Neural cell (in vitro differentiated cells): ENCODE data around the gene GFER. TPM values are rescaled to one million over a fixed set of nuclear protein-coding genes. Genes with fewer than 3 reads are reported as not detected.

Source experiments
- H2AFZ ChIP-seq: fragments of 200-600, 300-800 bp; sonication (generic), shearing (Covaris generic); 2 replicates; pipeline ENCODE4 v1.6.0; 2014; ENCODE audit warnings: low read depth, mild to moderate bottlenecking, antibody characterized with exemption, low read length, moderate library complexity
- H3F3A ChIP-seq: fragments of 200-600 bp; shearing (Covaris generic); 2 replicates; pipeline ENCODE4 v1.6.1; 2016; ENCODE audit warnings: mild to moderate bottlenecking, moderate library complexity, mixed read lengths, antibody characterized with exemption, low read length; ENCODE audit not compliant: insufficient read depth, poor library complexity, severe bottlenecking
- H3K27ac ChIP-seq: fragments of 200-600, 300-800 bp; sonication (generic), shearing (Covaris generic); 2 replicates; pipeline ENCODE4 v1.5.1; 2014; ENCODE audit warnings: mild to moderate bottlenecking, low read length, moderate library complexity
- H3K27me3 ChIP-seq: fragments of 300-800, 200-600 bp; sonication (generic), shearing (Covaris generic); 2 replicates; pipeline ENCODE4 v1.6.0; 2014; ENCODE audit warnings: mild to moderate bottlenecking, low read depth, low read length, moderate library complexity; ENCODE audit not compliant: insufficient read depth
- H3K36me3 ChIP-seq: fragments of 300-800, 200-600 bp; sonication (generic), shearing (Covaris generic); 2 replicates; pipeline ENCODE4 v1.5.1; 2014; ENCODE audit warnings: mild to moderate bottlenecking, antibody characterized with exemption, low read length, moderate library complexity; ENCODE audit not compliant: insufficient read depth
- H3K4me2 ChIP-seq: fragments of 300-800, 200-600 bp; sonication (generic), shearing (Covaris generic); 2 replicates; pipeline ENCODE4 v1.6.0; 2014; ENCODE audit warnings: mild to moderate bottlenecking, low read length
- H3K4me3 ChIP-seq: fragments of 300-800, 200-600 bp; sonication (generic), shearing (Covaris generic); 2 replicates; pipeline ENCODE4 v1.5.1; 2014; ENCODE audit warnings: mild to moderate bottlenecking, low read length, moderate library complexity
- H3K79me2 ChIP-seq: fragments of 200-600 bp; shearing (Covaris generic); replicated peaks from 2 replicates; pipeline ENCODE4 v1.6.0; 2014; ENCODE audit warnings: mild to moderate bottlenecking, low read length, moderate library complexity; ENCODE audit not compliant: insufficient read depth
- H3K9ac ChIP-seq: fragments of 300-800, 200-600 bp; sonication (generic), shearing (Covaris generic); 2 replicates; pipeline ENCODE4 v1.6.1; 2016; ENCODE audit warnings: mild to moderate bottlenecking, low read length, mixed read lengths
- H3K9me2 ChIP-seq: fragments of 200-600 bp; shearing (Covaris generic); 2 replicates; pipeline ENCODE4 v1.6.1; 2016; ENCODE audit warnings: mild to moderate bottlenecking, low read length, mixed read lengths; ENCODE audit not compliant: insufficient read depth
- H3K9me3 ChIP-seq: fragments of 200-600, 300-800 bp; sonication (generic), shearing (Covaris generic); 2 replicates; pipeline ENCODE4 v1.6.1; 2016; ENCODE audit warnings: mild to moderate bottlenecking, mixed run types, low read length, moderate library complexity, mixed read lengths
- H4K20me1 ChIP-seq: fragments of 200-600 bp; shearing (Covaris generic); 2 replicates; pipeline ENCODE4 v1.6.1; 2016; ENCODE audit warnings: mild to moderate bottlenecking, mixed run types; ENCODE audit not compliant: insufficient read depth
- EP300 ChIP-seq: fragments of 450-650 bp; conservative IDR thresholded peaks from 2 replicates; pipeline ENCODE4 v1.6.1; 2014; ENCODE audit warnings: antibody characterized with exemption, mild to moderate bottlenecking, moderate library complexity; ENCODE audit not compliant: poor library complexity, severe bottlenecking
- EZH2 ChIP-seq: fragments of 200-600, 300-800 bp; shearing (Covaris generic), sonication (generic); IDR thresholded peaks from 2 replicates; pipeline ENCODE4 v1.6.1; 2014; ENCODE audit warnings: antibody characterized with exemption, low read length, borderline replicate concordance, mild to moderate bottlenecking; ENCODE audit not compliant: insufficient read depth, poor library complexity, severe bottlenecking
- MXI1 ChIP-seq: fragments of 450-650 bp; conservative IDR thresholded peaks from 2 replicates; pipeline ENCODE4 v1.6.1; 2014; ENCODE audit warnings: antibody characterized with exemption, mild to moderate bottlenecking; ENCODE audit not compliant: poor library complexity, severe bottlenecking
- POLR2AphosphoS5 ChIP-seq: IDR thresholded peaks from 2 replicates; pipeline ENCODE4 v1.6.1; 2012
- RAD21 ChIP-seq: fragments of 450-650 bp; conservative IDR thresholded peaks from 2 replicates; pipeline ENCODE4 v1.6.1; 2014; ENCODE audit warnings: antibody characterized with exemption, mild to moderate bottlenecking, moderate library complexity
- REST ChIP-seq: IDR thresholded peaks from 2 replicates; pipeline ENCODE4 v1.6.1; 2012; ENCODE audit warnings: borderline replicate concordance
- SMC3 ChIP-seq: fragments of 450-650 bp; conservative IDR thresholded peaks from 2 replicates; pipeline ENCODE4 v1.6.1; 2014; ENCODE audit warnings: antibody characterized with exemption, mild to moderate bottlenecking, moderate library complexity; ENCODE audit not compliant: poor library complexity
- TAF1 ChIP-seq: IDR thresholded peaks from 2 replicates; pipeline ENCODE4 v1.6.1; 2012; ENCODE audit warnings: low read depth
- polyA plus RNA-seq: library from polyadenylated mRNA; depleted of rRNA; stranded (reverse); fragments of >200 nt; gene quantifications from 2 replicates; pipeline ENCODE4 v1.2.3, GENCODE V29; 2014
- TF ChIP-seq, protein P1 (sequence below): fragments of 450-650 bp; IDR thresholded peaks from 2 replicates; pipeline ENCODE4 v1.5.1; 2014; ENCODE audit warnings: antibody characterized with exemption, mild to moderate bottlenecking, moderate library complexity; ENCODE audit not compliant: poor library complexity, severe bottlenecking

The GFER gene
- polyA plus RNA-seq, 1 donor from 2014 or later: 37.8 TPM

DNA sequence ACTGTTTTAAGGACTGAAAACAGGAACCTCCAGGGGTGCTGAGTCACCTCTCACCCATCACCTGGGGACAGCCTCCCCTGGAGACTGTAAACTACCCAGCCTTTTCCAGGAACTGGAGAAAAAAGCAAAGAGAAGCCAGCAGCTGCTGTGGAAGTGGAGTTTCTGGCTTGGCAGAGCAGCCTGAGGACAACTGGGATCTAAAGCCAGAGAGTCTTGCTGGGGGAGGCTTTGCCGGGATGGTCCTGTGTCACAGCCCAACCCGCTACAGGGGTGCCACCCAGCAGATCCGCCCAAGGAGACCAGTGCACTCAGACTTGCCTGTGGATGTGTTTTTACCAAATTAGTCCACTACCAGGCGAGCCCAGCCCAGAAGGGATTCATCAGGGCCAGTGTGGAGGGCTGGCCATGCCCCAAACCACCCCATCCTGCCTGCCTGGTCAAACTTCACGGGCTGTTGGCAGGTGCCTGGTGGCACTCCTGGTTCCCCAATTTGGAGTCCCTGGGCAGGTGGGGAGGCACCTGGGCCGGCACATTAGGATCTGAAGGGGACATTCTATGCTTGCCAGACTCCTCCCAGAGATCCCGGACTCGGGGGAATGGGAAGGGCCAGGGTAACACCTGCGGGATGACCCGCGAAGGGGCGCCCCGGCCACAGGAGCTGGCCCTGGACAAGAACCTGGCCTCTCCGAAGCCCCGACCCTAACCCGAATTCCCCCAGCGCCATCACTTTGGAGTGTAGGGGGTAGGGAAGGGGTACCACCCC, 41.8 kb upstream of the GFER start:
- Histone ChIP-seq H2AFZ (peak overlapping the region; percentile 62), H3K27me3 (no peaks in the 10 kb centered on the region), H3K9ac (peak overlapping the region; percentile 76), H3K79me2 (no peaks in the 10 kb centered on the region), H3F3A (no peaks in the 10 kb centered on the region), H4K20me1 (no peaks in the 10 kb centered on the region), H3K4me2 (peak overlapping the region; percentile 72), H3K9me2 (no peaks in the 10 kb centered on the region), H3K36me3 (no peaks in the 10 kb centered on the region), H3K9me3 (no peaks in the 10 kb centered on the region), H3K4me3 (peak overlapping the region; percentile 86), H3K27ac (no peak overlapping the region)
- TF ChIP-seq REST (no peak), TAF1 (no peak), EZH2 (no peak), RAD21 (no peak)
- TF ChIP-seq, protein P1, sequence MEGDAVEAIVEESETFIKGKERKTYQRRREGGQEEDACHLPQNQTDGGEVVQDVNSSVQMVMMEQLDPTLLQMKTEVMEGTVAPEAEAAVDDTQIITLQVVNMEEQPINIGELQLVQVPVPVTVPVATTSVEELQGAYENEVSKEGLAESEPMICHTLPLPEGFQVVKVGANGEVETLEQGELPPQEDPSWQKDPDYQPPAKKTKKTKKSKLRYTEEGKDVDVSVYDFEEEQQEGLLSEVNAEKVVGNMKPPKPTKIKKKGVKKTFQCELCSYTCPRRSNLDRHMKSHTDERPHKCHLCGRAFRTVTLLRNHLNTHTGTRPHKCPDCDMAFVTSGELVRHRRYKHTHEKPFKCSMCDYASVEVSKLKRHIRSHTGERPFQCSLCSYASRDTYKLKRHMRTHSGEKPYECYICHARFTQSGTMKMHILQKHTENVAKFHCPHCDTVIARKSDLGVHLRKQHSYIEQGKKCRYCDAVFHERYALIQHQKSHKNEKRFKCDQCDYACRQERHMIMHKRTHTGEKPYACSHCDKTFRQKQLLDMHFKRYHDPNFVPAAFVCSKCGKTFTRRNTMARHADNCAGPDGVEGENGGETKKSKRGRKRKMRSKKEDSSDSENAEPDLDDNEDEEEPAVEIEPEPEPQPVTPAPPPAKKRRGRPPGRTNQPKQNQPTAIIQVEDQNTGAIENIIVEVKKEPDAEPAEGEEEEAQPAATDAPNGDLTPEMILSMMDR: no peak

- Histone ChIP-seq H3K27ac (peak within 1 kb of the TSS; percentile 24), H3K9ac (peak within 1 kb of the TSS; percentile 76), H2AFZ (peak within 1 kb of the TSS; percentile 62), H3K4me3 (peak within 1 kb of the TSS; percentile 86), H3K79me2 (no peaks in the 10 kb centered on the region), H4K20me1 (no peaks in the 10 kb centered on the region), H3K36me3 (no peaks in the 10 kb centered on the region), H3K9me3 (no peaks in the 10 kb centered on the region), H3K9me2 (no peaks in the 10 kb centered on the region), H3F3A (no peaks in the 10 kb centered on the region), H3K4me2 (peak within 1 kb of the TSS; percentile 72), H3K27me3 (no peaks in the 10 kb centered on the region)
- TF ChIP-seq, protein P1: peak; percentile 28
- TF ChIP-seq POLR2AphosphoS5 (peak; percentile 80), EZH2 (no peak), EP300 (no peak), REST (no peak), TAF1 (peak; percentile 67), SMC3 (no peak), MXI1 (peak; percentile 55), RAD21 (no peak)
Observed at GRCh38 chr16:1942810-1943726, 40.9 kb upstream of the GFER start, which contains the start of gene MSRB1. Gene MSRB1, minus strand, starts transcription at chr16:1943199. Its CDS starts 43 bp downstream, at chr16:1943156.
